Glomerular endothelial cell (primary cell): Measurements from ENCODE around the gene SERPINE3. TPM values are rescaled to one million over a fixed set of nuclear protein-coding genes. Genes with fewer than 3 reads are reported as not detected.

Source experiments
- DNase-seq: peaks from one replicate; pipeline ENCODE4 v3.0.0-alpha.2; 2011; ENCODE audit warnings: low read depth, low spot score; ENCODE audit errors: extremely low read depth
- total RNA-seq: library from RNA; depleted of rRNA; stranded (reverse); fragments of >200 nt; gene quantifications from 2 replicates; pipeline ENCODE4 v1.2.3, GENCODE V29; 2015

Gene SERPINE3
- 0.12 TPM in 1 of 2 replicates, not detected in the other for total RNA-seq

GRCh38 chr13:51339354-51339753, at the start of gene SERPINE3:
Gene SERPINE3, plus strand, starts transcription at chr13:51339691. Its CDS starts 1,401 bp downstream, at chr13:51341092.
- DNase-seq = no peak

GRCh38 chr13:51291341-51291740, 48.1 kb upstream of the SERPINE3 start:
- no peak for DNase-seq

- DNase-seq = no peak
Measured at GRCh38 chr13:51292000-51292565, 47.4 kb upstream of the SERPINE3 start.

- DNase-seq = no peak
Measured at GRCh38 chr13:51297556-51297955, 41.9 kb upstream of the SERPINE3 start.

- no peak for DNase-seq
Measured at GRCh38 chr13:51298812-51299211, 40.7 kb upstream of the SERPINE3 start.

DNA sequence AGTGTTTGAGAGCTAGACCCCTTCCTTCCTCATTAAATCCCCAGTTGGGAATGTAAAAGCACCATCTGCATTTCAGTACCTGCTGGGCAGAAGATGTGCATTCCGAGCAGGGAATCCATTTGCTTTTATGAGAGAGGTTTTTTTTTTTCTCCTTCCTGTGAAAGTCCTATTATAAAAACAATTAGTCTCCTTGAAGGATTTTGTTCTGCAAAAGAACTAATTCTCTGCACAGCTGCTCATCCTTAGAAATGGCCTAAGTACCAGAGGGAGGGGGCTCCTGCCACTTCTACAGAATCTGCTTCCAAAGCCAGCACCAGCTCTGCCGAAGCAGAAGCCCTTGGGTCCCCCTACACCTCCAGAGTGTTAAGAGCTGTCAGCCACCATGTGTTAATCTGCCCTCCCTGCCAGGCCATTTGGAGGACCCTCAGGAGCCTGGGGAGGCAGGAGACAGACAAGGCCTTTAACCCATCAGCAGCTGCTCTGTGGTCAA, 36.4 kb upstream of the SERPINE3 start:
- DNase-seq = no peak

GRCh38 chr13:51303882-51304281, 35.6 kb upstream of the SERPINE3 start:
- DNase-seq = no peak

DNA sequence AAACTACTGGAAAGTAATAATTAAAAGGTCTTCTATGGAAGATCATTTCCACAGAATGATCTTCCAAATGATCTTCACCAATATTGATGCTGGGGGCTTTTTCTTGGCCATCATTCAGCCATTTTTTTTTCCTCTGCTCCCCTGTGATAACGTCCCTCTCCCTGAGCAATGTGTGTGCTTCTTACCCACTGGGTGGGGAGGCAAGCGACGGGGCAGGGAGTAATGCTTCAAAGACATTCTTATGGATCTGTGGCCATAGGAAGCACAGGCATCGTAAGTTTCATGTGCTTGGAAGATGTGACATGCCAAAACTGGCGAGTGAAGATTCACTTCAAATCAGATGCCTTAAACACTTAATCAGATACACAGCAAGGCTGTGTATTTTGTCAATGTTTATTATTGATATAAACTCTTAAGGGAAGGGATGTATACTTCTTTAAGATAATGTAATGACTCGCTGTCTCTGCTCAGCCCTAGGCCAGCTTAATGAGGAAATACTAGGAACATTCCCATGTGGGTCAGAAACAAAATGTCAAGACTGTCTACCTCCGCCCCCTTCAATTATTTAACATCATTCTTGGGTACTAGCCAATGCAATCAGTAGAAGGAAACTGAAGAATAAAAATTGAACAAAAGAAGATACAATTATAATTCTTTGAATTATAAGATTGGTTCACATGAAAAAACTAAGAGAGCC, 34.1 kb upstream of the SERPINE3 start:
- no peak for DNase-seq

GRCh38 chr13:51308781-51309180, 30.7 kb upstream of the SERPINE3 start:
- DNase-seq = no peak

GRCh38 chr13:51311231-51311630, 28.3 kb upstream of the SERPINE3 start:
- DNase-seq = no peak

DNA sequence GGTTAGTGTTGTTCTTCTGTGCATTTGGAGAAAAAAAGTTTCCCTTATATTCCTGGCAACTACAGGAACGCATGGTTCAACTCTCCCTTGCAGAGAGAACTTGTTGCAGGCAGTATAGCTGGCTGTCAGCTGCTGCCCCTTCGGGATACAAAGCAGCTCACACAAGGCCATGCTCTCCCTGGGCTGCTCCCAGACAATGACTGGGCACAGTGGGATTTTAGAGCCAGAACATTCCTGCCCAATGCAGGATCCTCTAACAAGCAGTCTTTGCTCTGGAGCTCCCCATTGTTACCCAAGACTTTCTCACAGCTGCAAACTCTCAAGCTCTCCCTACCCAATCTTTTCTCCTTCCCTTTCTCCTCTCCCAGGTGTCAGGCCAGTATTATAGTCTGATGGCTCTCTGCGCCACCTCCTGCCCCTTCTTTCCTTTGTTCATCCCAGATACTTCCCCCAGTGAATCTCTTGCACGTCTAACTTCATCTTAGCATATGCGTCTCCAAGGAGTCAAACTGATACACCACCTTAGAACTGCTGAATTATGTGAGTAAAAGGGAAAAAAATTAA, 27.5 kb upstream of the SERPINE3 start:
- no peak for DNase-seq

DNA sequence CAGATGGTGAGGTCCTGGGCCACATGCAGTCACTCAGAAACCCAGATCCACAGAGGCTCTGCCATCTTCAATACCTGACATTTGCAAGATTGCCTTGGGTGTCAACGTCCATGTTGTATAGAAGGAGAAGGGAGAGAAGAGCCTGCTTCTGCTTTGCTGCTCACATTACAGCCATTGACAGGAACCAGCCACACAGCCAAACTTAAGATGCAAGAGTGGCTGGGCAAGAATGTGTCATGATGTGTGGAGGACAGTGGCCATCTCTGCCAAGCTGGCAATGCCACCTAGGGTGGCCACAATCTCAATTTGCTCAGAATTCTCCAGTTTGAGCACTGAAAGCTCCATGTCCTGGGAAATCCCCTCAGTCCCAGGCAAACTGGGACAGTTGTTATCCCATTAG, 25.9 kb upstream of the SERPINE3 start:
- DNase-seq = no peak

- no peak for DNase-seq
Measured at GRCh38 chr13:51317262-51317661, 22.2 kb upstream of the SERPINE3 start.

GRCh38 chr13:51318015-51318414, 21.5 kb upstream of the SERPINE3 start:
- DNase-seq = no peak

DNA sequence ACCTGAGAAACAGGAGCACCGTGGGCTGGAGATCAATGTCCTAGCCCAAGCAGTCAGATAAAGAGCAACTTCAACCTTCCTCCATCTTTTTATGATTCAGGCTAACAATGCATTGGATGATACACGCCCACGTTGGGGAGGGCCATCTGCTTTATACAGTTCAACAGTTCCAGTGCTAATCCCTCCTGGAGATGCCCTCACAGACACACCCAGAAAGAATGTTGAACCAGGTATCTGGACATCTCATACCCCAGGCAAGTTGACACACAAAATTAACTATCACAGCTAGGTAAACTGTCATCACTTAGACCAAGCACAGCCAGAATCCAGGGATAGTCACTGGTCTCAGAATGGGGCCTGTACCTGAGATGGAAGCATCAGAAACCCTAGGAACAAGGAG, 20.6 kb upstream of the SERPINE3 start:
- no peak for DNase-seq

DNA sequence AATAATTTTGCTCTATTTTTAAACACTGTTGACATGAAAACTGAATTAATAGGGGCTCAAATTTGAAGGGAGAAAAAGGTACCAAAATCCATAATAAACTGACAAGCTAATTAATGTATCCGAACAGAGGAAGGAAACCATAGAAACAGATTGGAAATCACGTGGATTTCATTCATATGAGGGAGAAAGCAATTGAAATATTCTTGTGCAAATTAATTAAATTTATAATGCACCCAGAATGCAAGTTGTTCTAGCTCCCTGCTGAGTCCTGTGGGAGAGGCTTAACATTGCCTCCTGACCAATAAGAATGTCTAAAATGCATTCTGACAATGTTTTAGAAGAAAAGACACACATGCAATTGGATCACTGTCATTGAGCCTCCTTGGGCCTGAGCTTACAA, 17.7 kb upstream of the SERPINE3 start:
- no peak for DNase-seq

DNA sequence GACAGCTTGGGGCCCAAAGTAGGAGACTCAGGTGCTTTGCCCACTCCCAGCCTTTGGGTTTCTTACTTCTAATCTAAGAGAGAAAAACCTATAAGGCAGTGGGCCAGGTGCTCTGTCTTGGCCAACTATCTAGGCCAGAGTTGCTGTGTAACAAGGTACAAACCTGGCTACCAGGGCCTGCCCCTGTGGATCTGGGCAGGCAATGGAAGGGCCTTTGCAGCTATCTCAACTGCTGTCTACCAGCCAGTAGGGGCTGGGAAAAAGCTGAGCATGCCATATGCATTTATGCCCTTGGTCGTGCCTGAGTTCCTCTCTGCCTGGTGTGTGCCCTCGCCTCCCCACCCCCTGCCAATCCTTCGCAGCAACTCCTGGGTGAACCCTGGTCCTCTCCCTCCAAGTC, 16.7 kb upstream of the SERPINE3 start:
- no peak for DNase-seq

GRCh38 chr13:51323824-51324511, 15.5 kb upstream of the SERPINE3 start:
- DNase-seq = no peak

- DNase-seq = no peak
Measured at GRCh38 chr13:51324714-51325420, 14.6 kb upstream of the SERPINE3 start.

DNA sequence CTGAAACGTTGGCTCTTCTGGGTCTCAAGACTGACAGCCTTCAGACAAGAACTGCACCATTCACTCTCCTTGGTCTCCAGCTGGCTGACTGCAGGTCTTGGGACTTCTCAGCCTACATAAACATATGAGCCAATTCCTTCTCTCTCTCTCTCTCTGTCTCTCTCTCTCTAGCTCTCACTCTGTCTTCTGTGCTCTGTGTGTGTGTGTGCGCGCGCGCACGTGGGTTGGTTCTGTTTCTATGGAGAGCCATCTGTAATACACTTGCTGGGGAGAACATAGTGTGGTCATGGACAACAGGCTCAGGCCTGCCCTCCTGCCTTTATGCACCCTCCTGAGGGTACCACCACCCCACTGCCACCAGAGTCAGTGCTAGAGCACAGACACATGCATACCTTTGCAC, 13.7 kb upstream of the SERPINE3 start:
- no peak for DNase-seq

DNA sequence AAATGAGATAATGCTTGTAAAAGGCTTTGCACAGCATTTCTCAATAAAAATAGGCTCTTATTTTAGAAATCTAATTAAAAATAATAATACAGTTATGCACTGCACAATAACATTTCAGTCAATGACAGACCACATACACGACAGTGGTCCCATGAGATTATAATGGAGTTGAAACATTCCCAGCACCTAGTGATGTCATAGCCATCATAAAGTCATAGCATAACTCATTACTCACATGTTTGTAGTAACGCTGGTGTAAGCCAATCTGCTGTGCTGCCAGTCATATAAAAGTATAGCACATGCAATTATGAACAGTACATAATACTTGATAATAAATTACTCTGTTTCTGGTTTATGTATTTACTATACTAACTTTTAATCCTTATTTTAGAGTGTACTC, 12.7 kb upstream of the SERPINE3 start:
- DNase-seq = no peak
